Activated naive CD8-positive, alpha-beta T cell treated with anti-CD3 and anti-CD28 coated beads, Interleukin-2, amount 10 ng/mL, durations not matched to agents 7 days and 5 days (primary cell): ENCODE results near the gene MAPK1. TPM values are rescaled to one million over a fixed set of nuclear protein-coding genes. Genes with fewer than 3 reads are reported as not detected.
"Not testable (repeated sequence)": the region's sequence is repeated elsewhere in the genome, so short reads cannot be mapped to it uniquely, and the experiment has no call there.

Experiments
- ATAC-seq: fragments of 150-1000 bp; cut with Tn5 transposase; one replicate; pipeline ENCODE4 v1.10.0; 2021; ENCODE audit warnings: low read depth, moderate library complexity
- POLR2A ChIA-PET: fragments of 350-600 bp; sonication (Branson Sonifier 250); formaldehyde crosslinking; loops from one replicate; lab custom pipeline; 2021; ENCODE audit warnings: antibody characterized with exemption; lab: Charles Lee
- DNase-seq: peaks from one replicate; pipeline ENCODE4 v3.0.0; 2021
- H3K27ac Mint-ChIP-seq: one replicate; pipeline ENCODE4 v1.8.0; 2022; ENCODE audit warnings: mild to moderate bottlenecking, mixed read lengths
- H3K27me3 Mint-ChIP-seq: one replicate; pipeline ENCODE4 v1.8.0; 2022; ENCODE audit warnings: mild to moderate bottlenecking, moderate library complexity, mixed read lengths
- H3K36me3 Mint-ChIP-seq: one replicate; pipeline ENCODE4 v1.8.0; 2021; ENCODE audit warnings: mild to moderate bottlenecking, mixed read lengths
- H3K4me1 Mint-ChIP-seq: one replicate; pipeline ENCODE4 v1.8.0; 2021; ENCODE audit warnings: mixed read lengths
- H3K4me3 Mint-ChIP-seq: one replicate; pipeline ENCODE4 v1.8.0; 2022; ENCODE audit warnings: mild to moderate bottlenecking, moderate library complexity, mixed read lengths
- H3K9me3 Mint-ChIP-seq: one replicate; pipeline ENCODE4 v1.8.0; 2021; ENCODE audit warnings: mixed read lengths
- total RNA-seq, 2 experiments: library from RNA; stranded (reverse); gene quantifications; one replicate each; pipeline ENCODE4 v1.2.3, GENCODE V29; 2021

Gene MAPK1
- total RNA-seq, 2 experiments from 2014 or later: 126 to 131 TPM

GRCh38 chr22:21720191-21720859 lies 147.1 kb downstream of the MAPK1 start:
- H3K4me1 Mint-ChIP-seq, H3K36me3 Mint-ChIP-seq: not testable (repeated sequence)
- POLR2A ChIA-PET: interaction anchor here (0.7 kb wide), 1 partner anchor 134 kb away, joined by 4 read pairs; no protein-coding TSS in a partner anchor

GRCh38 chr22:21719024-21719423 lies 148.4 kb downstream of the MAPK1 start:
- POLR2A ChIA-PET: no interaction called here
- Mint-ChIP-seq H3K4me3 (no peak overlapping the region), H3K27me3 (no peaks in the 10 kb centered on the region), H3K4me1 (no peaks in the 10 kb centered on the region), H3K27ac (no peak overlapping the region), H3K36me3 (no peaks in the 10 kb centered on the region), H3K9me3 (no peaks in the 10 kb centered on the region)
- DNase-seq (no peak), ATAC-seq (no peak)

More at GRCh38 chr22:21720191-21720859, 147.1 kb downstream of the MAPK1 start:
- not testable (repeated sequence) for DNase-seq, H3K27me3 Mint-ChIP-seq, ATAC-seq, H3K4me3 Mint-ChIP-seq, H3K9me3 Mint-ChIP-seq, H3K27ac Mint-ChIP-seq

- no peak for ATAC-seq
These were observed 148.9 kb downstream of the MAPK1 start for GRCh38 chr22:21718499-21718898.

GRCh38 chr22:21716395-21717122 lies 150.9 kb downstream of the MAPK1 start:
- DNase-seq, H3K4me1 Mint-ChIP-seq, H3K36me3 Mint-ChIP-seq, H3K9me3 Mint-ChIP-seq, H3K27ac Mint-ChIP-seq, H3K27me3 Mint-ChIP-seq, ATAC-seq, H3K4me3 Mint-ChIP-seq, POLR2A ChIA-PET: not testable (repeated sequence)

More at GRCh38 chr22:21718499-21718898, 148.9 kb downstream of the MAPK1 start:
- Mint-ChIP-seq H3K27me3 (no peaks in the 10 kb centered on the region), H3K4me1 (no peaks in the 10 kb centered on the region), H3K36me3 (no peaks in the 10 kb centered on the region), H3K27ac (no peak overlapping the region), H3K9me3 (no peaks in the 10 kb centered on the region), H3K4me3 (no peak overlapping the region)
- DNase-seq: no peak
- POLR2A ChIA-PET: no interaction called here

- Mint-ChIP-seq H3K4me3 (no peak overlapping the region), H3K9me3 (no peaks in the 10 kb centered on the region), H3K27me3 (no peaks in the 10 kb centered on the region), H3K27ac (no peak overlapping the region), H3K4me1 (peaks cover 2% of the 10 kb centered on the region), H3K36me3 (no peaks in the 10 kb centered on the region)
- ATAC-seq (no peak), DNase-seq (no peak)
- POLR2A ChIA-PET: no interaction called here
These were observed 152.7 kb downstream of the MAPK1 start for GRCh38 chr22:21714786-21715185.

- POLR2A ChIA-PET: no interaction called here
- DNase-seq (no peak), ATAC-seq (no peak)
- Mint-ChIP-seq H3K4me3 (no peak overlapping the region), H3K27ac (no peak overlapping the region), H3K4me1 (peaks cover 2% of the 10 kb centered on the region), H3K36me3 (no peaks in the 10 kb centered on the region), H3K27me3 (no peaks in the 10 kb centered on the region), H3K9me3 (no peaks in the 10 kb centered on the region)
These were observed 153.2 kb downstream of the MAPK1 start for GRCh38 chr22:21714059-21714770.

- POLR2A ChIA-PET: no interaction called here
- Mint-ChIP-seq H3K36me3 (no peaks in the 10 kb centered on the region), H3K27me3 (no peaks in the 10 kb centered on the region), H3K9me3 (no peaks in the 10 kb centered on the region), H3K4me1 (peaks cover 2% of the 10 kb centered on the region), H3K4me3 (no peak overlapping the region), H3K27ac (no peak overlapping the region)
- peak; percentile 38 for ATAC-seq
- DNase-seq: no peak
These were observed 153.9 kb downstream of the MAPK1 start for GRCh38 chr22:21713428-21714058.

- Mint-ChIP-seq H3K27ac (no peak overlapping the region), H3K4me1 (peaks cover 2% of the 10 kb centered on the region)
These were observed 154.6 kb downstream of the MAPK1 start for GRCh38 chr22:21712751-21713427.

GRCh38 chr22:21711851-21712250 lies 155.6 kb downstream of the MAPK1 start:
- ATAC-seq (no peak), DNase-seq (no peak)
- H3K4me3 Mint-ChIP-seq: no peak overlapping the region
- POLR2A ChIA-PET: no interaction called here
- no peaks in the 10 kb centered on the region for H3K9me3 Mint-ChIP-seq
- peaks cover 2% of the 10 kb centered on the region for H3K4me1 Mint-ChIP-seq
- H3K36me3 Mint-ChIP-seq: no peaks in the 10 kb centered on the region
- no peak overlapping the region for H3K27ac Mint-ChIP-seq
- H3K27me3 Mint-ChIP-seq: no peaks in the 10 kb centered on the region

More at GRCh38 chr22:21712751-21713427, 154.6 kb downstream of the MAPK1 start:
- Mint-ChIP-seq H3K27me3 (no peaks in the 10 kb centered on the region), H3K9me3 (no peaks in the 10 kb centered on the region), H3K36me3 (no peaks in the 10 kb centered on the region), H3K4me3 (no peak overlapping the region)
- ATAC-seq (peak; percentile 82), DNase-seq (no peak)
- POLR2A ChIA-PET: no interaction called here

GRCh38 chr22:21710156-21710555 lies 157.3 kb downstream of the MAPK1 start:
- H3K36me3 Mint-ChIP-seq: no peaks in the 10 kb centered on the region
- H3K4me3 Mint-ChIP-seq: no peak overlapping the region
- peaks cover 2% of the 10 kb centered on the region for H3K4me1 Mint-ChIP-seq
- no peak for DNase-seq
- no peaks in the 10 kb centered on the region for H3K9me3 Mint-ChIP-seq
- no peak overlapping the region for H3K27ac Mint-ChIP-seq
- no peaks in the 10 kb centered on the region for H3K27me3 Mint-ChIP-seq
- POLR2A ChIA-PET: no interaction called here
- ATAC-seq: no peak

GRCh38 chr22:21709688-21710087 lies 157.8 kb downstream of the MAPK1 start:
- Mint-ChIP-seq H3K36me3 (no peaks in the 10 kb centered on the region), H3K27ac (no peak overlapping the region), H3K9me3 (no peaks in the 10 kb centered on the region), H3K4me1 (peaks cover 2% of the 10 kb centered on the region), H3K27me3 (no peaks in the 10 kb centered on the region), H3K4me3 (no peak overlapping the region)
- POLR2A ChIA-PET: no interaction called here
- ATAC-seq: no peak
- DNase-seq: no peak

GRCh38 chr22:21708960-21709359 lies 158.5 kb downstream of the MAPK1 start:
- H3K27me3 Mint-ChIP-seq: no peaks in the 10 kb centered on the region
- peaks cover 2% of the 10 kb centered on the region for H3K4me1 Mint-ChIP-seq
- H3K27ac Mint-ChIP-seq: no peak overlapping the region
- DNase-seq (no peak), ATAC-seq (no peak)
- H3K9me3 Mint-ChIP-seq: no peaks in the 10 kb centered on the region
- no peak overlapping the region for H3K4me3 Mint-ChIP-seq
- H3K36me3 Mint-ChIP-seq: no peaks in the 10 kb centered on the region
- POLR2A ChIA-PET: no interaction called here

- no peak overlapping the region for H3K27ac Mint-ChIP-seq
- H3K36me3 Mint-ChIP-seq: no peaks in the 10 kb centered on the region
- no peak for ATAC-seq
- H3K4me1 Mint-ChIP-seq: no peaks in the 10 kb centered on the region
- no peak overlapping the region for H3K4me3 Mint-ChIP-seq
- H3K27me3 Mint-ChIP-seq: no peaks in the 10 kb centered on the region
- POLR2A ChIA-PET: no interaction called here
- DNase-seq: no peak
- no peaks in the 10 kb centered on the region for H3K9me3 Mint-ChIP-seq
These were observed 159.8 kb downstream of the MAPK1 start for GRCh38 chr22:21707677-21708076.
